OCI-LY1 (cell line): Measurements from ENCODE around the gene SLC25A26.

ENCODE experiments used
- EZH2 ChIP-seq: fragments of 200-600 bp; sonication (generic), shearing (Covaris generic); IDR thresholded peaks from 2 replicates; pipeline ENCODE4 v1.8.0; 2017; ENCODE audit warnings: borderline replicate concordance, mixed run types, mild to moderate bottlenecking, antibody characterized with exemption, low read length, moderate library complexity, mixed read lengths
- TF ChIP-seq, protein P1 (sequence below): fragments of 200-600 bp; sonication (generic), shearing (Covaris generic); IDR thresholded peaks from 2 replicates; pipeline ENCODE4 v1.5.1; 2017; ENCODE audit warnings: mild to moderate bottlenecking, antibody characterized with exemption, low read length, moderate library complexity, mixed read lengths

DNA sequence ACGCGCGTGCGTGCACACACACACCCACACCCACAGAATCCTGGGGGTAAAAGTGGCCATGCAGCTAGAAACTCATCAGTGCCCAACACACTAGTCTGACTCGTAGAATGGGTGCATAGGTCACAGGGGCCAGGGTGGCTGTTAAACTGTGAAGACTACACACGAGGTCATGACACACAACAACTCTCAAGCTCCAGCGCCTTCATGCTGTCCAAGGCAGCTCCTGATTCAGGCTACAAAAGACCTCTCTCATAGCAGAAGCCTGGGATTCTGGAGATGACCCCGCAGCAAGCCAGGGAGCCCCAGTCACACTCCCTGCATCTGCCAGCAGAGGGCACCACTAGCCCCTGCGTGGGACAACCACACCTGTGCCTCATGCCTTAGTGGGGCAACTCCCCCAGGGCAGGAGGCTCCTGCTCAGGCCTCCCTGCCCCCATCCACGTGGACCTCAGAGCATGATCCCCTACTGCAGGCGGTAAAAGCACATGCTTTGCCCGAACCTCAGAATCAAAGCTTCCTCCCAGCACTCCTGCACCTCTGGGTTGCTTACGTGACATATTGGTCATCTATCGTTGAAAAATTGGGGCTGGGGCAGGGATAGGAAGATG, 186.9 kb downstream of the SLC25A26 start:
- TF ChIP-seq, protein P1, sequence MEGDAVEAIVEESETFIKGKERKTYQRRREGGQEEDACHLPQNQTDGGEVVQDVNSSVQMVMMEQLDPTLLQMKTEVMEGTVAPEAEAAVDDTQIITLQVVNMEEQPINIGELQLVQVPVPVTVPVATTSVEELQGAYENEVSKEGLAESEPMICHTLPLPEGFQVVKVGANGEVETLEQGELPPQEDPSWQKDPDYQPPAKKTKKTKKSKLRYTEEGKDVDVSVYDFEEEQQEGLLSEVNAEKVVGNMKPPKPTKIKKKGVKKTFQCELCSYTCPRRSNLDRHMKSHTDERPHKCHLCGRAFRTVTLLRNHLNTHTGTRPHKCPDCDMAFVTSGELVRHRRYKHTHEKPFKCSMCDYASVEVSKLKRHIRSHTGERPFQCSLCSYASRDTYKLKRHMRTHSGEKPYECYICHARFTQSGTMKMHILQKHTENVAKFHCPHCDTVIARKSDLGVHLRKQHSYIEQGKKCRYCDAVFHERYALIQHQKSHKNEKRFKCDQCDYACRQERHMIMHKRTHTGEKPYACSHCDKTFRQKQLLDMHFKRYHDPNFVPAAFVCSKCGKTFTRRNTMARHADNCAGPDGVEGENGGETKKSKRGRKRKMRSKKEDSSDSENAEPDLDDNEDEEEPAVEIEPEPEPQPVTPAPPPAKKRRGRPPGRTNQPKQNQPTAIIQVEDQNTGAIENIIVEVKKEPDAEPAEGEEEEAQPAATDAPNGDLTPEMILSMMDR = peak; percentile 89
- TF ChIP-seq EZH2 = no peak
